Measurements from ENCODE around the gene ADD1.

ADD1 gene

GRCh38 chr4:2898001-2898400 lies 54.4 kb downstream of the ADD1 start:
- TF ChIP-seq Cebpa-rat (IDR thresholded peaks at IDR 0.05): no peak
- H3K4me2 ChIP-seq: no peak overlapping the region
- no peak overlapping the region for H3K27ac ChIP-seq
- H3K9me3 ChIP-seq (replicated peaks in 1 of 11): no peaks in the 10 kb centered on the region
- H3K4me3 ChIP-seq: no peak overlapping the region
- no peak overlapping the region for H3K9ac ChIP-seq
- peaks cover 0 to 37% (median 4%) of the 10 kb centered on the region in 11 experiments; a peak in 8 of 22 replicates for H4K20me1 ChIP-seq
- H3K27me3 ChIP-seq: no peaks in the 10 kb centered on the region
- no peaks in the 10 kb centered on the region for H3K4me1 ChIP-seq
- peaks cover 96 to 100% (median 99%) of the 10 kb centered on the region in 11 experiments for H3K36me3 ChIP-seq

GRCh38 chr4:2900741-2901140 lies 57.1 kb downstream of the ADD1 start:
- Histone ChIP-seq H3K4me3 (no peak overlapping the region), H4K20me1 (peaks cover 0 to 43% (median 2%) of the 10 kb centered on the region in 11 experiments; a peak in 8 of 22 replicates), H3K9me3 (replicated peaks in 1 of 11) (no peaks in the 10 kb centered on the region), H3K4me2 (no peak overlapping the region), H3K27ac (no peak overlapping the region), H3K9ac (no peak overlapping the region), H3K27me3 (no peaks in the 10 kb centered on the region), H3K4me1 (no peaks in the 10 kb centered on the region), H3K36me3 (peaks cover 96 to 100% (median 99%) of the 10 kb centered on the region in 11 experiments)
- no peak for TF ChIP-seq Cebpa-rat (IDR thresholded peaks at IDR 0.05)

- no peak for TF ChIP-seq Cebpa-rat (IDR thresholded peaks at IDR 0.05)
- no peak overlapping the region for H3K4me2 ChIP-seq
Observed at GRCh38 chr4:2901186-2901585, 57.5 kb downstream of the ADD1 start.

GRCh38 chr4:2902126-2902525 lies 58.5 kb downstream of the ADD1 start:
- no peaks in the 10 kb centered on the region for H3K9me3 ChIP-seq (replicated peaks in 1 of 11)
- H3K4me1 ChIP-seq: no peaks in the 10 kb centered on the region
- H4K20me1 ChIP-seq: peaks cover 0 to 46% (median 3%) of the 10 kb centered on the region in 11 experiments; a peak in 8 of 22 replicates
- H3K9ac ChIP-seq: no peak overlapping the region
- H3K36me3 ChIP-seq: peaks cover 97 to 100% (median 99%) of the 10 kb centered on the region in 11 experiments
- H3K4me3 ChIP-seq: no peak overlapping the region
- H3K4me2 ChIP-seq: no peak overlapping the region
- no peaks in the 10 kb centered on the region for H3K27me3 ChIP-seq
- no peak overlapping the region for H3K27ac ChIP-seq
- no peak for TF ChIP-seq Cebpa-rat (IDR thresholded peaks at IDR 0.05)

More at GRCh38 chr4:2901186-2901585, 57.5 kb downstream of the ADD1 start:
- H3K9ac ChIP-seq: no peak overlapping the region
- H3K4me3 ChIP-seq: no peak overlapping the region
- H3K27me3 ChIP-seq: no peaks in the 10 kb centered on the region
- no peak overlapping the region for H3K27ac ChIP-seq
- no peaks in the 10 kb centered on the region for H3K9me3 ChIP-seq (replicated peaks in 1 of 11)
- H4K20me1 ChIP-seq: peaks cover 0 to 43% (median 3%) of the 10 kb centered on the region in 11 experiments; a peak in 8 of 22 replicates
- H3K4me1 ChIP-seq: no peaks in the 10 kb centered on the region
- peaks cover 96 to 100% (median 99%) of the 10 kb centered on the region in 11 experiments for H3K36me3 ChIP-seq

- TF ChIP-seq Cebpa-rat (IDR thresholded peaks at IDR 0.05): no peak
- Histone ChIP-seq H3K9ac (no peak overlapping the region), H3K9me3 (replicated peaks in 1 of 11) (no peaks in the 10 kb centered on the region), H3K27ac (no peak overlapping the region), H4K20me1 (peaks cover 0 to 60% (median 7%) of the 10 kb centered on the region in 11 experiments; a peak in 10 of 22 replicates), H3K36me3 (peaks cover 94 to 100% (median 100%) of the 10 kb centered on the region in 11 experiments), H3K27me3 (no peaks in the 10 kb centered on the region), H3K4me2 (no peak overlapping the region), H3K4me1 (no peaks in the 10 kb centered on the region), H3K4me3 (no peak overlapping the region)
Observed at GRCh38 chr4:2905544-2905943, 61.9 kb downstream of the ADD1 start.

- Histone ChIP-seq H3K9me3 (replicated peaks in 1 of 11) (no peaks in the 10 kb centered on the region), H3K9ac (no peak overlapping the region), H3K4me2 (no peak overlapping the region), H3K27ac (no peak overlapping the region), H3K4me3 (no peak overlapping the region), H4K20me1 (peaks cover 0 to 58% (median 7%) of the 10 kb centered on the region in 11 experiments; a peak in 10 of 22 replicates), H3K4me1 (no peaks in the 10 kb centered on the region), H3K36me3 (peaks cover 94 to 100% (median 100%) of the 10 kb centered on the region in 11 experiments), H3K27me3 (no peaks in the 10 kb centered on the region)
- TF ChIP-seq Cebpa-rat (IDR thresholded peaks at IDR 0.05): no peak
Observed at GRCh38 chr4:2906218-2906617, 62.6 kb downstream of the ADD1 start.

- Histone ChIP-seq H4K20me1 (peaks cover 0 to 66% (median 9%) of the 10 kb centered on the region in 11 experiments; a peak in 11 of 22 replicates), H3K9me3 (replicated peaks in 1 of 11) (no peaks in the 10 kb centered on the region), H3K36me3 (peaks cover 95 to 100% (median 100%) of the 10 kb centered on the region in 11 experiments), H3K27ac (no peak overlapping the region), H3K9ac (no peak overlapping the region), H3K4me2 (no peak overlapping the region), H3K4me1 (peaks cover 0 to 3% (median 0%) of the 10 kb centered on the region in 10 experiments; a peak in 1 of 20 replicates), H3K4me3 (no peak overlapping the region), H3K27me3 (no peaks in the 10 kb centered on the region)
- no peak for TF ChIP-seq Cebpa-rat (IDR thresholded peaks at IDR 0.05)
Observed at GRCh38 chr4:2907226-2907625, 63.6 kb downstream of the ADD1 start.

GRCh38 chr4:2907706-2908293 lies 64.2 kb downstream of the ADD1 start:
- no peak for TF ChIP-seq Cebpa-rat (IDR thresholded peaks at IDR 0.05)
- Histone ChIP-seq H3K27me3 (no peaks in the 10 kb centered on the region), H4K20me1 (peaks cover 0 to 68% (median 10%) of the 10 kb centered on the region in 11 experiments; a peak in 12 of 22 replicates), H3K4me3 (no peak overlapping the region), H3K36me3 (peaks cover 95 to 100% (median 100%) of the 10 kb centered on the region in 11 experiments), H3K9ac (no peak overlapping the region), H3K9me3 (replicated peaks in 1 of 11) (no peaks in the 10 kb centered on the region), H3K4me1 (peaks cover 0 to 5% (median under 1%) of the 10 kb centered on the region in 10 experiments; a peak in 5 of 20 replicates), H3K4me2 (no peak overlapping the region), H3K27ac (no peak overlapping the region)

GRCh38 chr4:2908686-2909085 lies 65.0 kb downstream of the ADD1 start:
- Histone ChIP-seq H3K9me3 (replicated peaks in 1 of 11) (no peaks in the 10 kb centered on the region), H3K9ac (no peak overlapping the region), H3K4me3 (no peak overlapping the region), H3K4me1 (peaks cover 0 to 14% (median 8%) of the 10 kb centered on the region in 10 experiments; a peak in 15 of 20 replicates), H3K4me2 (no peak overlapping the region), H3K36me3 (peaks cover 94 to 100% (median 100%) of the 10 kb centered on the region in 11 experiments), H3K27ac (no peak overlapping the region), H3K27me3 (no peaks in the 10 kb centered on the region), H4K20me1 (peaks cover 0 to 68% (median 15%) of the 10 kb centered on the region in 11 experiments; a peak in 12 of 22 replicates)
- TF ChIP-seq Cebpa-rat (IDR thresholded peaks at IDR 0.05): no peak
